NCI-H460 (cell line): Measurements from ENCODE around the gene MFAP3L. TPM values are rescaled to one million over a fixed set of nuclear protein-coding genes. Genes with fewer than 3 reads are reported as not detected.
"Not testable (repeated sequence)": the region's sequence is repeated elsewhere in the genome, so short reads cannot be mapped to it uniquely, and the experiment has no call there.

Experiments used
- DNase-seq: peaks from one replicate; pipeline ENCODE4 v3.0.0-alpha.2; 2016; ENCODE audit warnings: low read depth; ENCODE audit errors: extremely low read depth
- total RNA-seq: library from RNA; depleted of rRNA; stranded (reverse); fragments of >200 nt; shearing (Covaris generic); gene quantifications from 2 replicates; pipeline ENCODE4 v1.2.3, GENCODE V29; 2014; rRNA removed

The MFAP3L gene
- total RNA-seq, 1 experiment from 2014 or later, result 6.6 TPM

DNA sequence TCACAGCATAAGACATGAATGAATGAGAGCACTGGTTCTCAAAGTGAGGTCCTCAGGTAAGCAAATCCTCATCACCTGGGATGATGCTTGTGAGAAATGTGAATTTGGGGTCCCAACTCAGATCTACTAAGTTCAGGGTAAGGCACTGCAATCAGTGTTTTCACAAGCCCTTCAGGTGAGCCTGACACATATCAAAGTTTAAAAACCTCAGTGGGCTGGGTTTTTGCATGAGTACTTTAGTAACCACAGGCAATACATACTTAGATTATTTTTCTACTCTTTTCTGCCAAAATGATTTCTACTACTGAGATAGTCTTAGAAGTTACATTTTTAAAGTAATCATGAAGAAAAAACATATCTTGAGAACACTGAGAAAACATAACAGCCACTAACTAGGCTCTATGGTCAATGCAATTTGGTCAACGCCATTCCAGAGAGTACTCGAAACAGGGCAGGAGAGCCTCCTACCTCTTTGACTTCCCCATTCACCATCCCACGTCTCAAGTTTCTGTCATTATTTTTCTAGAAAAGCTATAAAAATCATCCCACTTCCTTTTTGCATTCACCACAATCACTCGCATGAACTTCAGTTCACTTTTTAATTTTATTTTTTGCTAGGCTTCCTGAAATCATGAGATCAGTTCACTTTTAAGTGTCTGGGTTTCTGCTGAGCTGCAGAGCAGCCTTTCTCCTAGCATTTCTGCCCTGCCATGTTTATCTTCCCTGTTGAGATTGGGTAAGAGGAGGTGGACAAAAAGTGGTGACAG lies 73.8 kb downstream of the MFAP3L start:
- no peak for DNase-seq

DNA sequence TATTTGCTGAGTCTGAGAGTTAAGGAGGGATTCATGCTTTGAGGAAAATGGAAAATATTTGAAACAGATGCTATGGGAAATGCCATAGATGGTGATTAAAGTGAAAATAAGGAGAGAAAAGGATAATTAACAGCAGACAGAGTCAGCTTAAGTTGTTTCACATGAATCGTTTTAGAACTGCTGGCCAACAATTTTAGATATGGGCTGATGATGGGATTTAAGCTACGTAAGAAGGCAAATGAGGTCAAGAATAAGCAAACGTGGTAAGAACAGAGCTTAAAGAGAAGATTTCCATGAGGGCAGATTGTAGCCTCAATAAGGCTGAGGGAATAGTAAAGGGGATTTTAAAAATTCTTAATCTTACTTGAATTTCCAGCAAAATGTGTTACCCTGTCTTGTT lies 77.9 kb downstream of the MFAP3L start:
- DNase-seq, result no peak

DNA sequence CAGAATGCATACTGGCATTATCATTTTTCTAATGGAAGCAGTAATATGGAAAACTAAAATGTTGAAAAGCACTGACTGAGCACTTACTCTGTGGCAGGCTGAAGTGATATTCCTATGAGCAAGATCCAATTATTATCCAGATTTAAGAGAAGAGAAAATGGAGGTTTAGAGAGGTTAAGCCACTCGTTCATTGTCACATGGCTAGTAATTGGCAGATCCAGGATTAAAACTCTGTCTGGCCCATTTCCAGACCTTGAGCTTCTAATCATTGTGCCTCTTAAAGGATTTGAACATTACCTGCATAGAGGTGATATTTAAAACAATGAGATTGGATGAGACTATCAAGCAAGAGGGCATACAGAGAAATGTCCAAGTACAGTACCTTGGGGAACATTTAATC lies 80.6 kb downstream of the MFAP3L start:
- no peak for DNase-seq

DNA sequence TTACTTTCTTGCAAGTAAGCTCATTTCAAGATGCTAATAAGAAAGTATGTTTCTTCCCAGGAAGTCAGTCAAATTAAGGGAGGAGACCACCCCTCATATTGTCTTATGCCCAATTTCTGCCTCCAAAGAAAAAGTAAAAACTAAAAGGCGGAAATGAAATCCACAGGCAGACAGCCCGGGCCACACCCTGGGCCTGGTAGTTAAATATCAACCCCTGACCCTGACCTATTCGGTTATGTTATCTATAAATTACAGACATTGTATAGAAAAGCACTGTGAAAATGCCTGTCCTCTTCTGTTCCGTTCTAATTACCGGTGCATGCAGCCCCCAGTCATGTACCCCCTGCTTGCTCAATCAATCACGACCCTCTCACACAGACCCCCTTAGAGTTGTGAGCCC lies 82.6 kb downstream of the MFAP3L start:
- not testable (repeated sequence) for DNase-seq

DNA sequence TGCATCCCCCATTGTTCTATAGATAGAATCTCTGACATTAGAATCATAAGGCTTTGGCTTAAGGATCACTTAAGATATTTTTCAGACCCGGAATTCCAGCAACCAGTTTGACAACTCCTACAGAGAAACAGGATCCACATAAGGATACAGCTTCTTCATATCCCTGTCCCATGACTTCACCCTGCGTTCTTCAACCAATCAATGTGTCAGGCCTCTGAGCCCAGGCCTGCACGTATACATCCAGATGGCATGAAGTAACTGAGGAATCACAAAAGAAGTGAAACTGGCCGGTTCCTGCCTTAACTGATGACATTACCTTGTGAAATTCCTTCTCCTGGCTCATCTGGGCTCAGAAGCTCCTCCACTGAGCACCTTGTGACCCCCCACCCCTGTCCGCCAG lies 85.1 kb downstream of the MFAP3L start:
- DNase-seq, result no peak

DNA sequence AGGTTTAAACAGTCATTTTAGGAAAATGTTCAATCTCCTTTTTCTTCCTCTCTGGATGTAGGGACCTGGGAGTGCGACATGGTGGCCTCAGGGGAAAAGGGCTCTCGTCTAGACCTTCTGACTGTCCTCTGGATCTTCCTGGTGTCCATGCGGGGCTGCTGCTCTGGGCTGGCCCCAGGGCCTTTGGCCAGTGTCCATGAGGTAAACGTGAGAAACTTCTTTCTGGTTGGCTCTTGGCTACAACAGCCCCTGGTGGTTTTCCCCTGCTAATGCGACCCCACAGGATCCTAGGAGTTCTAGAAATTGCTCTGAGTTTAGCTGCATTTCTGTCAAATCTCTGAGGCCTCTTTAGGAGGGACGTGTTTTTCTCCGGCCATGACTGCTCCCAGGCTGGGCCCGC lies 85.7 kb downstream of the MFAP3L start:
- no peak for DNase-seq

Other genes starting within 250 kb of the MFAP3L start
- gene AADAT, start 63.6 kb upstream of the MFAP3L start, total RNA-seq, result 10.7 and 14.5 TPM in 2 replicates